HG03135 (cell line): Measurements from ENCODE around the gene TLR1.
"Not testable (repeated sequence)": the region's sequence is repeated elsewhere in the genome, so short reads cannot be mapped to it uniquely, and the experiment has no call there.

Experiments
- ATAC-seq: cut with Tn5 transposase; IDR thresholded peaks from one replicate; pipeline ENCODE4 v1.9.1; 2021; ENCODE audit warnings: mild to moderate bottlenecking, moderate library complexity; ENCODE audit not compliant: unreplicated experiment

The TLR1 gene

GRCh38 chr4:38804654-38805295, at the start of gene TLR1:
TSS of gene TLR1 (minus strand) at chr4:38804791. CDS start at chr4:38798831, 5,960 bp downstream.
- ATAC-seq: peak; percentile 40

DNA sequence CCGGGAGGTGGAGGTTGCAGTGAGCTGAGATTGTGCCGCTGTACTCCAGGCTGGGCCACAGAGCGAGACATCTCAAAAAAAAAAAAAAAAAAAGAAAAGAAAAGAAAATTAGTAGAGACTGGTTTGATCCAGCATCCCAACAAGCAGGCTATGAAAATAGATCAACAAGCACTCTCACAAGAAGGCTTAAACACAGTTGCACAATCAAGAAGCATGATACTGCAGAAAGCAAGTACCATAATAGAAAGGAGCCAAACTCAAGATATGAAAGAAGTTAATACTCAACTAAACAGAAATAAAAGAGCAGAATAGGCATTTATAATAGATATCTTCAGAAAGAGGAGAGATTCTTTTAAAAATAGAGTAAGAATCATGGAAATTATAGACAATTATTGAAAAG, 41.4 kb upstream of the TLR1 start:
- no peak for ATAC-seq

GRCh38 chr4:38842994-38843393, 38.4 kb upstream of the TLR1 start:
- ATAC-seq: no peak

- no peak for ATAC-seq
Measured at GRCh38 chr4:38837849-38838248, 33.3 kb upstream of the TLR1 start.

DNA sequence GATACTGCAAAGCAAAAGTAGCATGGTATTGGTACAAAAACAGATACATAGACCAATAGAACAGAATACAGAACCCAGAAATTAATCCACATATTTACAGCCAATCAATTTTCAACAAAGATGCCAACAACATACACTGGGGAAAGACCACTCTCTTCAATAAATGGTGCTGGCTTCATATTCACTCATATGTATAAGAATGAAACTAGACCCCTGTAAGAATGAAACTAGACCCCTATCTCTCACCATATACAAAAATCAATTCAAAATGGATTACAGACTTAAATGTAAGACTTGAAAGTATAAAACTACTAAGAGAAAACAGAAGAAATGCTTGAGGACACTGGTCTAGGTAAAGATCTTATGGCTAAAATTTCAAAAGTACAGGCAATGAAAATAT, 32.7 kb upstream of the TLR1 start:
- no peak for ATAC-seq

DNA sequence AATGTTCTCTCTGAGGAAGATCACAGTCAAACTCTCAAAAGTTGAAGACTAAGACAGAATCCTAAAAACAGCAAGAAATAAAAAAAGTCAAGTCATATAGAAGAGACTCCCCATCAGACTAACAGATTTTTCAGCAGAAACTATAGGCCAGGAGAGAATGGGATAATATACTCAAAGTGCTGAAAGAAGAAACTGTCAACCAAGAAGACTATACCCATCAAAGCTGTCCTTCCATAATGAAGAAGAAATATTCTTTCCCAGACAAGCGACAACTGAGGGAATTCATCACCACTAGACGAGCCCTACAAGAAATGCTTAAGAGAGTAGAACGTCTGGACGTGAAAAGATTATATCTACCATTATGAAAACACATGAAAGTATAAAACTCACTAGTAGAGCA, 30.0 kb upstream of the TLR1 start:
- ATAC-seq: no peak

GRCh38 chr4:38832624-38833528, 28.3 kb upstream of the TLR1 start:
- no peak for ATAC-seq

DNA sequence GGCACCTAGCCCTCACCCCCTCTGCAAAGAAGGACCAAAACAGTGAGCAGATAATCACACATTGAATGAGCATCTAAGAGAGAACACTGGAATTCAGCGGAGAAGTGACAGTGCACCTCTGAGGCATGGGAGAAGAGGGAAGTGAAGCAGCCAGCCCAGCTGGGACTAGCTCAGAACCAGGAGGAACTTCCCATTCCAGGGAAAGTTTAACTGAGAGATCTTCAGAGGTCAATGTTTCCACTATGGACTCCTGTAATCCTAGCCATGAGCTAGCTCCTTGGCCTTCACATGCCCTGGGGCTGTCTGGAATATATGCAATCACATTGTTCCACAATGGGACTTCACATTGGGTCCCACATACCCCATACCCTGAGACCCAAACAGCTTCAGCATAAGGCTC, 27.6 kb upstream of the TLR1 start:
- no peak for ATAC-seq

DNA sequence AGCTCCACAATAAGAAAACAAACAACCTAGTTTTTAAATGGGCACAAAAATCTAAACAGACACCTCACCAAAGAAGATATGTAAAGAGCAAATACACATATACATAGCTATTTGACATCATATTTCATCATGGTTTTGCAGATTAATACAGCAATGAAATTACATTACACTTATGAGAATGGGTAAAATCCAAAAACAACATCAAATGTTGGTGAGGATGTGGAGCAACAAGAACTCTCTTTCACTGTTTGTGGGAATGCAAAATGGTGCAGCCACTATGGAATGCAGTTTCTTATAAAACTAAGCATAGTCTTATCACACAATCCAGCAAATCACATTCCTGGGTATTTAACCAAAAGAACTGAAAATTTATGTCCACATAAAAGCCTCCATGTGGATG, 27.1 kb upstream of the TLR1 start:
- ATAC-seq: no peak

DNA sequence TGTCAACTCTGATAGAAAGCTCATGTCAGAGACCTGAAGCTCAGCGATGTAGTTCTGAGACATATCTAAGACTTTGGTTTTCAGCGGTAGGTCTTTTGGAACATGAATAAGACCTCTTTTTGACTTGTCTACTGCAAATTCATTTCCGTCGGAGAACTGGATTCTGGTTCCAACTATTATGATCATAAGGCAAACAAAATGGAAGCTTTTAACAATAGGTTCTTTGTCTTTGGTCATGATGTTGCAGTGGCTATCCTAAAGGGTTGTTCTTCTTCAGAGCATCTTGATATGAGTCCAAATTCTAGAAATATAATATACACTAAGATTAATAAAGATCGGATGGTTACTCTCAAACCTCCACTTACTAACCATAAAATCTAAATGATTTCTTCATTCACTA, 24.6 kb upstream of the TLR1 start:
- no peak for ATAC-seq

GRCh38 chr4:38823766-38824165, 19.2 kb upstream of the TLR1 start:
- no peak for ATAC-seq

- ATAC-seq: no peak
Measured at GRCh38 chr4:38822748-38823303, 18.2 kb upstream of the TLR1 start.

DNA sequence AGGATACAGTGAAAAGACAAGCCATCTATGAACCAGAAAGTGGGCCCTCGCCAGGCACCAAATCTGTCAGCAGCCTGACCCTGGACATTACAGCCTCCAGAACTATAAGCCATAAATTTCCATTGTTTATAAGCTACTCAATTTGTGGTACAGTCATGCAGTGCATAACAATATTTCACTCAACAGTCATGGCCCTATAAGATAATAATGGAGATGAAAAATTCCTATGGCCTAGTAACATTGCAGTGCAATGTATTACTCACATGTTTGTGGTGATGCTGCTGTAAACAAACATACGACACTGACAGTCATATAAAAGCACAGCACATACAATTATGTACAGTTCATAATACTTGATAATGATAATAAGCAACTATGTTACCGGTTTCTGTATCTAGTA, 17.1 kb upstream of the TLR1 start:
- ATAC-seq: no peak

GRCh38 chr4:38820329-38821061, 15.9 kb upstream of the TLR1 start:
- ATAC-seq: peak; percentile 62

GRCh38 chr4:38819569-38819968, 15.0 kb upstream of the TLR1 start:
- no peak for ATAC-seq

DNA sequence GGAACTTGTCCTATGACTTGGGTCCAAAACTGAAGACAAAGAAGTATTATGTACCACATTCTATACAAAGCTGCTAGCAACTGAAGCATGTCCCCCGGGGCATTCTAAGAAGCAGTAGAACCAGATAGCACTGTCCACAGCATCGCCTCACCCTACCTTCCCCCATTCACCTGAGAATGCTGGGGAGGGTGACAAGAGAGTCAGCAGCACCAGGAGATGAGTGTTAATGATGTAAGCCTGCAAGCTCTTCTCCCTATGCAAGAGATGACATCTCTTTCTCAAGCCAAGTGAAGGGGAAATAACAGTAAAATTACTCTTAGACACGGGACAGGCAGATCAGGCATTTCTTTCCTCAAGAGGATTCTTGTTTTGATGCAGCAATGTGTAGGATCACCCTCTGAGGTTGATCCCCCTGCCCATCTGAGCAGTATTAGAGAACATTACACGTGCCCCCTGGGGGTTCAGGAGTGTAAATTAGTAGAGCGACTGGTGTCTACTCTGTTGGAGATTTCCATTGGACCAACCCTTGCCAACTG, 13.9 kb upstream of the TLR1 start:
- ATAC-seq: peak; percentile 44

DNA sequence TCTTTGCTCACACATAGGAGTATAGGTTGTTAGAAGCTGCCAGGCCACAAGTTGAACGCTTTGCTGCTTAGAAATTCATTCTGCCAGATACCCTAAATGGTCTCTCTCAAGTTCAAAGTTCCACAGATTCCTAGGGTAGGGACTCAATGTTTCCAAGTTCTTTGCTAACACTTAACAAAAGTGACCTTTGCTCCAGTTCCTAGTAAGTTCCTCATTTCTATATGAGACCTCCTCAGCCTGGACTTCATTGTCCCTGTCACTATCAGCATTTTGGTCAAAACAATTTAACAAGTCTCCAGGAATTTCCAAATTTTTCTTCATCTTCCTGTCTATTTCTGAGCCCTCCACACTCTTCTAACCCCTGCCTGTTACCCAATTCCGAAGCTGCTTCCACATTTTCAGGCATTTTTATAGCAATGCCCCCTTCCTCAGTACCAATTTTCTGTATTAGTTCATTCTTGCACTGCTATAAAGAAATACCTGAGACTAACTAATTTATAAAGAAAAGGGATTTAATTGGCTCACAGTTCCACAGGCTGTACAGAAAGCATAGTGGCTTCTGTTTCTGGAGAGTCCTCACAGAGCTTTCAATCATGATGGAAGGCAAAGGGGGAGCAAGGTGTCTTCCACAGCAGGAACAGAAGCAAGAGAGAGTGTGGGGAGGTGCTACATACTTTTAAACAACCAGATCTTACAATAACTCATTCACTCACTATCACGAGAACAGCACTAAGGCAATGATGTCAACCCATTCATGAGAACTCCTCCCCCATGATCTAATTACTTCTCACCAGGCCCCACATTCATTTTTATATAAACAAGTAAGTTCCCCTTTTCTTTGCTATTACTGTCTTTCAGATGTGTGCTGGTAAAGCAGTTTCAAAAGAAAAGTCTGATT, 11.5 kb upstream of the TLR1 start:
- no peak for ATAC-seq

- no peak for ATAC-seq
Measured at GRCh38 chr4:38814386-38814785, 9.8 kb upstream of the TLR1 start.

DNA sequence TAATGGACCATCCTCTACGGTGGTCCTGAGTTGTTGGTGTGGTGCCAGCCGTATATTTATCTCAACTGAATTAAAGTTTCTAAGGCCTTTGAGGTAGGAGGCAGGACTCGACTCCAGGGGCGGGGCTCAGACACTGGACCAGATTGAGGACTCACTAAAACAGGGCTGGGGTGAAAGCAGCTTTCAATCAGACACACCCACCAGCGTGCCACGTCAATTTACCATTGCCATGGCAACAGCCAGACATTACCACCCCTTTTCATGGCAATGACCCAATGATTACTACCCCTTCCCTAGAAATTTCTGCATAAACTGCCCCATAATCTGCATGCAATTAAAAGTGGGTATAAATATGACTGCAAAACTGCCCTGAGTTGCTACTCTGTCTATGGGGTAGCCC, 6.7 kb upstream of the TLR1 start:
- ATAC-seq: no peak

GRCh38 chr4:38807462-38807861, 2.9 kb upstream of the TLR1 start:
- not testable (repeated sequence) for ATAC-seq
